HepG2 (cell line): ENCODE data around the gene HEXIM1. TPM values are rescaled to one million over a fixed set of nuclear protein-coding genes. Genes with fewer than 3 reads are reported as not detected.

Experiments used
- ATF4 ChIP-seq, 2 experiments: fragments of 450-650 bp in 1 of 2; sonication (generic) in 1 of 2; formaldehyde crosslinking; IDR thresholded peaks; 2 replicates each; pipeline versions ENCODE4 v1.5.0 to v1.8.0; 2020 to 2022; ENCODE audit warnings: mild to moderate bottlenecking in 1 of 2, missing genetic modification reagents in 1 of 2
- DZIP1 ChIP-seq: sonication (generic); formaldehyde crosslinking; IDR thresholded peaks from 2 replicates; pipeline ENCODE4 v1.5.0; 2020; ENCODE audit warnings: mild to moderate bottlenecking, missing genetic modification reagents
- ETV5 ChIP-seq: IDR thresholded peaks from 2 replicates; pipeline ENCODE4 v1.6.1; 2018; ENCODE audit warnings: missing biosample characterization, missing genetic modification reagents, inconsistent platforms, borderline replicate concordance
- HMGXB3 ChIP-seq: sonication (generic); formaldehyde crosslinking; IDR thresholded peaks from 2 replicates; pipeline ENCODE4 v1.4.0; 2020; ENCODE audit warnings: missing genetic modification reagents, borderline replicate concordance
- RNF219 ChIP-seq: sonication (generic); formaldehyde crosslinking; IDR thresholded peaks from 2 replicates; pipeline ENCODE4 v1.5.0; 2020; ENCODE audit warnings: mild to moderate bottlenecking, missing genetic modification reagents
- SAP130 ChIP-seq: IDR thresholded peaks from 2 replicates; pipeline ENCODE4 v1.6.1; 2016; ENCODE audit warnings: low read depth
- ZBTB40 ChIP-seq, 2 experiments: fragments of 450-650 bp in 1 of 2; sonication (generic) in 1 of 2; formaldehyde crosslinking in 1 of 2; IDR thresholded peaks; 2 replicates each; pipeline versions ENCODE4 v1.6.1 to v1.8.0; 2016 to 2022; ENCODE audit warnings: antibody characterized with exemption in 1 of 2, mild to moderate bottlenecking in 1 of 2, missing genetic modification reagents in 1 of 2
- polyA plus RNA-seq, 8 experiments: library from polyadenylated mRNA; depleted of rRNA in 3 of 8; stranded (reverse) in 7 of 8; unstranded in 1 of 8; fragments of >200 nt; fragmentation: Illumina TruSeq in 4 of 8; extraction: Trizol in 4 of 8; gene quantifications; 2 replicates each; pipeline versions ENCODE4 v1.2.1 to v1.2.3, GENCODE V29; 2011 to 2016; ENCODE audit warnings: low read depth in 4 of 8, missing spikeins in 1 of 8, mixed read lengths in 1 of 8; ENCODE audit not compliant: insufficient read depth in 1 of 8
- total RNA-seq, 5 experiments: library from RNA; depleted of rRNA; stranded (reverse); fragments of >200 nt; fragmentation: Illumina TruSeq; extraction: Trizol; gene quantifications; 2 replicates each; pipeline ENCODE4 v1.2.3, GENCODE V29; 2016; ENCODE audit warnings: low read depth in 1 of 5

The HEXIM1 gene
- total and polyA plus RNA-seq, 2 of the 13 experiments (the other 11 are each of a cell fraction or from before 2014, with no cell fraction given): 10.5 to 16.6 TPM

GRCh38 chr17:45162025-45162687 is 13.9 kb downstream of the HEXIM1 start (continued):
- TF ChIP-seq RNF219 (CRISPR knock-in tag): no peak
- TF ChIP-seq HMGXB3: no peak
- TF ChIP-seq ZBTB40 (IDR thresholded peaks at IDR 0.05): no peak
- TF ChIP-seq ZBTB40 (CRISPR knock-in tag; IDR thresholded peaks at IDR 0.05): peak; percentile 50; the same call in 1 of the 2 replicates
- TF ChIP-seq ATF4 (CRISPR knock-in tag; IDR thresholded peaks at IDR 0.05): no peak
- TF ChIP-seq ETV5 (CRISPR knock-in tag): no peak
- TF ChIP-seq SAP130 (CRISPR knock-in tag): no peak
- TF ChIP-seq DZIP1 (CRISPR knock-in tag): no peak; the same call in 1 of the 2 replicates
